SIG-M5 (cell line): ENCODE measurements around the gene MOB3A.
"Not testable (repeated sequence)": the region's sequence is repeated elsewhere in the genome, so short reads cannot be mapped to it uniquely, and the experiment has no call there.

Source experiments
- DNase-seq: peaks from one replicate; lab custom pipeline; 2025; lab: John Stamatoyannopoulos, UW

Gene MOB3A

DNA sequence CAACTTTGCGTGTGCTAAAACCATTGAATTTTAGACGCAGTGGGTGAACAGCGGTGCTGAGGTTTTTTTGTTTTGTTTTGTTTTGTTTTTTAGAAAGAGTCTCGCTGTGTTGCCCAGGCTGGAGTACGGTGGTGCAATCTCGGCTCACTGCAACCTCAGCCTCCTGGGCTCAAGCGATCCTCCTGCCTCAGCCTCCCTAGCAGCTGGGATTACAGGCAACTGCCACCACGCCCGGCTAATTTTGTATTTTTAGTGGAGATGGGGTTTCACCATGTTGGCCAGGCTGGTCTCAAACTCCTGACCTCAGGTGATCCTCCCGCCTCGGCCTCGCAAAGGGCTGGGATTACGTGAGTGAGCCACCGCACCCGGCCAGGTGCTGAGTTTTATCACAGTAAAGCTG lies 61.9 kb downstream of the MOB3A start:
- DNase-seq, result not testable (repeated sequence)

DNA sequence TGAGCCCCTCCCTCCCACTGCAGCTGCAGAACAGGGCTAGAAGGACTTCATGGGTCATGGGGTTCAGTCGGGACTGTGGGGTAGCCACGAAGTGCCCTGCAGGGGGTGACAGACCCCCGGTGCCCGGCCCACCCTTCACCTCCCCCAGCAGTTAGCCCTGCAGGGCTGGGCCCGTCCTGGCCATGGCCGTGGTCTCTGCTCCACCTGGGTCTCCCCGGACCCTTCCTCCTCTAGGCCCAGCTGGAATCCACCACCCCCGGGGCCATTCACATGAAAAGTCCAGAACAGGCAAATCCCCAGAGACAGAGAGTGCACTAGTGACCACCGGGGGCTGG lies 62.3 kb downstream of the MOB3A start:
- DNase-seq, result no peak

DNA sequence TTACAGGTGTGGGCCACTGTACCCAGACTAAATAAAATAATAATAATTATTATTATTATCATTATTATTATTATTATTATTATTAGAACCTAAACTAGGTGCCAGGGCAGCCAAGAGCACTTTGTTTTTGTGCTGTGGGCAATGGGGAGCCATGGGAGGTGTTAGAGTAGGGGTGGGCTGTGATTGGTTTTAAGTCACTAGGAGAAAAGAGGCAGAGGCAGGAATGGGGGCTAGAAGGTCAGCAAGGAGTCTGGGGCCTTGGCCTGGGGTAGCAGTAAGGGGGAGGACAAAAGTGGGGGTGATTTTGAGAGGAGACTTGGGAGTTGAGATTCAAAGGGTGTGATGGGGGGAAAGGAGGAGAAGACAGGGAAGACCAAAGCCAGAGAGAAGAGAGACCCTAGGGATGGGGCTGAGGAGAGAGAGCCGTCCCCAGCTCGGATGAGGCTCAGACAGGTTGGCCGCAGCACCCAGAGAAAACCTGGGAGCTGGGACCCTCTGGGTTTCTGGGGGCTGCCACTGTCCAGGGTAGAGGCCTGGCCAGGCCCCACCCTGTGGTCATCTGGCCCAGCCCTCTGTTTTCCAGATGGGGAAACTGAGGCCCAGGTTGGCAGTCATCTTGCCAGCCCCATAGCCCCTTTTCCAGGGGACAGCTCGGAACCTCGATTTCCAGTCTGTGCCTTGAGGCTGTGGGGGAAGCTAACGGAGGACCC lies 62.9 kb downstream of the MOB3A start:
- DNase-seq, result no peak

DNA sequence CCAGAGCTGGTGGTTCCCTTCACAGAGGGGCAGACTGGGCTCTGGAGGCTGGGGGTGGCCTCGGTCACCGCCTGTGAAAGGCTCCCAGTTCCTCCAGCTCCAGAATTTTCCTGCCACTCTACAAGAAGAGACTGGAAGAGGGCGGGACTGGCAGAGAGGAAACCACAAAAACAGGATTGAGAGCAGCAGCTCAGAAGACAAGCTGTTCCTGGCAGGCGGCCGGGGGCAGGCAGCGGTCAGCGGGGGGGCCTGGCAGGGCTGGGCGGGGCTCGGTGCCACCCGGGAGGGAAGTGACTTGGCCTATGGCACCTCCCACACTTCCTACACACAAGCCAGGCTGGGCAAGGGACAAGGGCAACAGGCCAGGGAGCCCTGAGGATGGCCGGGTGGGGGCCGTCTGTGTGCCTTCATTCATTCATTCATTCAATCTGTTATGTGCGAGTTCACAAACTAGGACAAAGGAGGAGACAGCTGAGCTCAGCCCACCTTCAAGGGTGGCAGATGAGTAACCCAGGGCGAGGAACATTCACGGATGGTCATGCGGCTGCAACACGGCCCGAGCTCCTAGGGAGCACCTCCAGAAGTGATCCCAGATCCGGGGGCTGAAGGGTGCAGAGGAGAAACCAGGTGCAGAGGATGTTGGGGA lies 63.7 kb downstream of the MOB3A start:
- DNase-seq, result no peak

DNA sequence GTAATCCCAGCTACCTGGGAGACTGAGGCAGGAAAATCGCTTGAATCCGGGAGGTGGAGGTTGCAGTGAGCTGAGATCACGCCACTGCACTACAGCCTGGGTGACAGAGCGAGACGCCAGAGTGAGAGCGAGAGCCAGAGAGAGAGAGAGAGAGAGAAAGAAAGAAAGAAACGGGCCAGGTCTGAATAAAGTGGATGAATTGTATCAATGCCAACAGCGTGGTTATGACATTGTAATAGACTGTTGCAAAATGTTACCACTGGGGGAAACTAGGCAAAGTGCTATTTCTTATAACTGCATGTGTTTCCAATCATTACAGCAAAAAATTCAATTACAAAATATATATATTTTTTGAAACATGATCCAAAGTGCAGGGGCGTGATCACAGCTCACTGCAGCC lies 68.8 kb downstream of the MOB3A start:
- no peak for DNase-seq

DNA sequence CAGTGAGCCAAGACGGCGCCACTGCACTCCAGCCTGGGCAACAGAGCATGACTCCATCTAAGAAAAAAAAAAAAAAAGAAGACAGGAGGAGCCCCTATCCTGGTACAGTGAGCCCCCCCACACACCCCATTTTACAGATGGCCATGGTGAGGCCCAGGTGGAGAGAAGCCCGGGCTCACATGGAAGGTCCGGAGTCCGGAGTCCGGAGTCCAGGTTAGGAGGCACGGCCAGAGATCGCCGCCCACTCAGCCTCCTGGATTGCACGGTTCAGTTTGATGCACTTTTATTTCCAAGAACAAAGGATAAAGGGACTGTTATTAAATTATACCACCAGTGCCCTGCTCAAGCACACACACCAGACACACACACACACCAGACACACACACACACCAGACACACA lies 69.4 kb downstream of the MOB3A start:
- DNase-seq, result no peak

DNA sequence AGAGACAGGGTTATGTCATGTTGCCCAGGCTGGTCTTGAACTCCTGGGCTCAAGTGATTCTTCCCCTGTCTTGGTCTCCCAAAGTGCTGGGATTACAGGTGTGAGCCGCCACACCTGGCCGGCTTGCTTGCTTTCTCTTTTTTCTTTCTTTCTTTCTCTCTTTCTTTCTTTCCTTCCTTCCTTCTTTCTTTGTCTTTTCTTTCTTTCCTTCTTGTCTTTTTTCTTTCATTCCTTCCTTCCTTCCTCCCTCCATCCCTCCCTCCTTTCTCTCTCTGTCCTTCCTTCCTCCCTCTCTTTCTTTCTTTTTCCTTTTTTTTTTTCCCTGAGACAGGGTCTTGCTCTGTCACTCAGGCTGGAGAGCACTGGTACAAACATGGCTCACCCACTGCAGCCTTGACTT lies 73.8 kb downstream of the MOB3A start:
- no peak for DNase-seq

DNA sequence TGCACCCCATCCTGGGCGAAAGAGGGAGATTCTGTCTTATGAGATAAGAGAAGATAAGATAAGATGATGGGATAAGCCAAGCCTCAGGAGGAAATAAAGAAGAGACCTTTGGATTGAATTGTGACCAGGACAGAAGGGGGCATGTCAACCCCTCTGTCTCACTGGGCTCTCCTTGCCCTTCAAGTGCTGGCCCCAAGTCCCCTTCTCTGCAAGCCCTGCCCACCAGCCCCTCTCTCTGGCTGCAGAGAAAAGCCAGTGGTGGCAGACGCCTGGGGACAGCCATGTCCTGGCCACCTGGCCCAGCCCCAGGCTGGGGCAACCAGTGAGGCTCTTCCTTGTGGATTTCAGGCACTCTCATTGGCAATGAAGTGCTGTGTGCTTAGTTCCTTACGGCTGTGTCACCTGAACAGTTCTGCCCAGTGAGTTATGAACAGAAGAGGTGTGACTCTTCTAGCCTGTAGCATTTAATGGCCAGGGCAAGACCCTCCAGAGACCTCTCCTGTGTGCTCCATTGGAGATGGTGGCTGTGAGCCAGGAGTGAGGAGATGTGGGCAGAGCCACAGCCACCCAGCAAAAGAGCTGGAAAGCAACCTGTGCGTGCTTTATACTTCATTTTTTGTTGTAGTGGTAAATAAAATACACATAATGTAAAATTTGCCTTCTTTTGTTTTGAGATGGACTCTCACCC lies 74.5 kb downstream of the MOB3A start:
- DNase-seq, result no peak
